IMR-90 (cell line): ENCODE data around the gene LGALS1. TPM values are rescaled to one million over a fixed set of nuclear protein-coding genes. Genes with fewer than 3 reads are reported as not detected.

Source experiments
- ATAC-seq: fragments of 200-7000 bp; cut with Tn5 transposase; 2 replicates; pipeline ENCODE4 v1.9.1; 2020; ENCODE audit warnings: low read depth, mild to moderate bottlenecking, moderate library complexity
- BruUV-seq: library from RNA; stranded (reverse); fragments of 400-500 nt; replicated peaks from 2 replicates; lab custom pipeline; 2021; lab: Mats Ljungman, UMichigan
- CTCF ChIA-PET: fragments of 300-600 bp; formaldehyde crosslinking; extraction: SDS; loops from one replicate; lab custom pipeline; 2021; ENCODE audit warnings: antibody characterized with exemption; lab: Yijun Ruan, JAX
- POLR2A ChIA-PET: fragments of 300-600 bp; sonication (Branson Sonifier 250); formaldehyde crosslinking; loops from one replicate; lab custom pipeline; 2022; ENCODE audit warnings: antibody characterized with exemption; ENCODE audit not compliant: unreplicated experiment; lab: Charles Lee
- DNase-seq: peaks from one replicate; pipeline ENCODE4 v3.0.0; 2013
- H2AFZ ChIP-seq: replicated peaks from 2 replicates; pipeline ENCODE3; 2013; ENCODE audit warnings: low read length, mild to moderate bottlenecking; ENCODE audit not compliant: poor library complexity
- H2AK5ac ChIP-seq: 2 replicates; pipeline ENCODE4 v1.6.1; 2013; ENCODE audit warnings: low read depth, low read length, inconsistent platforms
- H2AK9ac ChIP-seq: replicated peaks from 2 replicates; pipeline ENCODE3; 2013; ENCODE audit warnings: mild to moderate bottlenecking, low read depth, low read length, moderate library complexity; ENCODE audit not compliant: poor library complexity
- H2BK120ac ChIP-seq: 2 replicates; pipeline ENCODE4 v1.6.1; 2013; ENCODE audit warnings: low read depth, low read length, inconsistent platforms
- H2BK15ac ChIP-seq: 3 replicates; pipeline ENCODE4 v1.6.1; 2013; ENCODE audit warnings: low read depth, low read length, inconsistent platforms
- H2BK20ac ChIP-seq: 2 replicates; pipeline ENCODE4 v1.6.1; 2013; ENCODE audit warnings: low read depth, mild to moderate bottlenecking, inconsistent platforms, low read length, moderate library complexity
- H2BK5ac ChIP-seq: 2 replicates; pipeline ENCODE4 v1.6.1; 2013; ENCODE audit warnings: mild to moderate bottlenecking, low read depth, low read length, inconsistent platforms; ENCODE audit not compliant: poor library complexity, severe bottlenecking
- H3K14ac ChIP-seq: replicated peaks from 2 replicates; pipeline ENCODE4 v1.6.1; 2013; ENCODE audit warnings: low read depth, low read length, inconsistent platforms
- H3K18ac ChIP-seq: 2 replicates; pipeline ENCODE4 v1.6.1; 2013; ENCODE audit warnings: low read depth, low read length, control low read depth
- H3K23ac ChIP-seq: 2 replicates; pipeline ENCODE4 v1.6.1; 2013; ENCODE audit warnings: low read depth, low read length, inconsistent platforms
- H3K27ac ChIP-seq: 2 replicates; pipeline ENCODE4 v1.5.1; 2013; ENCODE audit warnings: mild to moderate bottlenecking, control low read depth, low read length; ENCODE audit not compliant: insufficient read depth
- H3K27me3 ChIP-seq: 2 replicates; pipeline ENCODE4 v1.6.1; 2013; ENCODE audit warnings: low read length; ENCODE audit not compliant: control insufficient read depth, insufficient read depth
- H3K36me3 ChIP-seq: 2 replicates; pipeline ENCODE4 v1.6.1; 2013; ENCODE audit warnings: low read length, mixed read lengths; ENCODE audit not compliant: control insufficient read depth, insufficient read depth
- H3K4ac ChIP-seq: 2 replicates; pipeline ENCODE4 v1.6.1; 2013; ENCODE audit warnings: low read depth, low read length, inconsistent platforms
- H3K4me1 ChIP-seq: 2 replicates; pipeline ENCODE4 v1.6.1; 2013; ENCODE audit warnings: low read length, mixed read lengths; ENCODE audit not compliant: control insufficient read depth, insufficient read depth
- H3K4me2 ChIP-seq: 2 replicates; pipeline ENCODE4 v1.6.1; 2013; ENCODE audit warnings: low read depth, mild to moderate bottlenecking, control low read depth, low read length, moderate library complexity
- H3K4me3 ChIP-seq: 2 replicates; pipeline ENCODE4 v1.5.1; 2013; ENCODE audit warnings: low read depth, mild to moderate bottlenecking, control low read depth, low read length, moderate library complexity; ENCODE audit not compliant: insufficient read depth
- H3K56ac ChIP-seq: 2 replicates; pipeline ENCODE4 v1.6.1; 2013; ENCODE audit warnings: low read length, inconsistent platforms; ENCODE audit not compliant: insufficient read depth; ENCODE audit errors: extremely low read depth
- H3K79me1 ChIP-seq, 2 experiments: 2 replicates each; pipeline ENCODE4 v1.6.1; 2013; ENCODE audit warnings: low read length in 2 of 2, inconsistent platforms in 1 of 2, low read depth in 1 of 2
- H3K9ac ChIP-seq: 2 replicates; pipeline ENCODE4 v1.6.1; 2013; ENCODE audit warnings: low read depth, low read length, control low read depth
- H3K9me1 ChIP-seq: 2 replicates; pipeline ENCODE4 v1.6.1; 2013; ENCODE audit warnings: low read length, inconsistent platforms; ENCODE audit not compliant: insufficient read depth
- H3K9me3 ChIP-seq: 2 replicates; pipeline ENCODE4 v1.6.1; 2013; ENCODE audit warnings: low read length; ENCODE audit not compliant: control insufficient read depth, insufficient read depth
- H4K20me1 ChIP-seq: 2 replicates; pipeline ENCODE4 v1.6.1; 2013; ENCODE audit warnings: low read length, inconsistent platforms; ENCODE audit not compliant: insufficient read depth
- H4K5ac ChIP-seq: 2 replicates; pipeline ENCODE4 v1.6.1; 2013; ENCODE audit warnings: mild to moderate bottlenecking, low read depth, low read length, control low read depth
- H4K8ac ChIP-seq, 2 experiments: 2 replicates each; pipeline ENCODE4 v1.6.1; 2013; ENCODE audit warnings: low read depth in 2 of 2, low read length in 2 of 2, control low read depth in 1 of 2, inconsistent platforms in 1 of 2
- H4K91ac ChIP-seq: 2 replicates; pipeline ENCODE4 v1.6.1; 2013; ENCODE audit warnings: low read depth, low read length, inconsistent platforms; ENCODE audit not compliant: insufficient read depth
- CEBPB ChIP-seq: IDR thresholded peaks from 2 replicates; pipeline ENCODE4 v1.6.1; 2012; ENCODE audit warnings: low read depth, low read length, improper control_type of control experiment
- WGBS, 2 experiments: methylation state at CpG; one replicate each; pipeline versions ENCODE4 v1.1.5 to v1.1.7; 2013; ENCODE audit warnings: missing lambda C conversion rate in 2 of 2; ENCODE audit not compliant: insufficient read length in 1 of 2; ENCODE audit errors: extremely low coverage in 2 of 2; 5-methylcytosine and 5-hydroxymethylcytosine counted together
- dilution Hi-C: fragments of 300-500 bp; cut with HindIII; formaldehyde crosslinking; loops from one replicate; pipeline ENCODE4 v1.14.3; 2018; ENCODE audit warnings: low sequenced_read_pairs; ENCODE audit not compliant: unreplicated experiment
- in situ Hi-C: fragments of 300-500 bp; cut with MboI; formaldehyde crosslinking; loops from 3 replicates; pipeline ENCODE4 v1.14.3; 2019; ENCODE audit warnings: low sequenced_read_pairs, inconsistent platforms, mixed read lengths
- intact Hi-C: fragments of 100-400 bp; cut with micrococcal nuclease; formaldehyde crosslinking; loops from 2 replicates; pipeline ENCODE4 v1.10.0; 2022
- polyA plus RNA-seq, 3 experiments: library from polyadenylated mRNA; depleted of rRNA; stranded (reverse); fragments of >200 nt; gene quantifications; 2 replicates each; pipeline ENCODE4 v1.2.3, GENCODE V29; 2012; ENCODE audit warnings: low replicate concordance in 1 of 3
- total RNA-seq: library from RNA; depleted of rRNA; stranded (reverse); fragments of >200 nt; gene quantifications from 2 replicates; pipeline ENCODE4 v1.2.3, GENCODE V29; 2012

The LGALS1 gene
- total and polyA plus RNA-seq, 2 of the 4 experiments (the other 2 are of a cell fraction): 11,896 to 15,383 TPM

DNA sequence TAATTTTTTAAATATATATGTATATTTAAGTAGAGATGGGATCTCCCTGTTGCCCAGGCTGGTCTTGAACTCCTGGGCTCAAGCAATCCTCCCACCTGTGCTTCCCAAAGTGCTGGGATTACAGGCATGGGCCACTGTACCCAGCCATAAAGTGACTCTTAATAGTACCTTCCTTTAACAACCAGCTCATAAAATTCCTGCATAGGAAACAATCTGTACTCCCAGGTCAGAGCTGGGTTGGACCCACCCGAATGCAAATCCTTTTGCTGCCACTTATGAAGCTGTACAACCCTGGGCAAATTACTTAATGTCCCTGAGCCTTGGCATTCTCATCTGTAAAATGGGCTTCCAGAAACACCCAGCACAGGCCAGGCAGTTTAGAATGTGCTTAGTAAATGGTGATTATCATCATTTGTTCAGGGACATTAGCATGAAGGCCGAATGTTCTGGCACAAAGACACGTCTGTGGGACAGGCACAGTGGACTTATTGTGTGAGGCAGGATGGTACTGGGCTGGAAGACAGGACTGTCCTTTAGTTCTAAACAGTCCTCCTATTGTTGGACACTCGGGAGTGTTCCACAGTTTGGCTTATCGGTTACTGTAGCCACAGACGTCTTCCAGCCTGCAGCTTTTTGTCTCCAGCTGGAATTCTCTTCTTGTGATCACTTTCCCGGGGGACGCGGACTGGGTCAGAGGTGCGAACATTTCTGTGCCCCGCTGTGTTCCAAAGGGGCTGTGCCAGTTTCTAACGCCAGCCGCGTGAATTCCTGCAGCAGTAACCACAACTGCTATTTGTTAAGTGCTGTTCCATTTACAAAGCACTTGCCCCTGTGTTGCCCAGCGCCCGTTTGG is 11.0 kb upstream of the LGALS1 start:
- dilution Hi-C loops: no loop called here
- 77% methylated on average over 8 of the region's 16 CpGs; no CpG with 5 or more reads in 1 of the 2 experiments for WGBS, 2 experiments

More for the DNA sequence above, 11.0 kb upstream of the LGALS1 start:
- Histone ChIP-seq H3K4me2 (no peak overlapping the region), H2AFZ (no peak overlapping the region), H3K18ac (no peak overlapping the region), H2BK120ac (no peak overlapping the region), H3K27me3 (no peaks in the 10 kb centered on the region), H2BK20ac (0 out of 2 replicates have a peak overlapping the region, but pooled peaks have one; percentile 28), H3K14ac (no peak overlapping the region), H4K20me1 (peaks cover 28% of the 10 kb centered on the region), H2BK5ac (no peak overlapping the region), H3K4me3 (no peak overlapping the region), H2BK15ac (no peak overlapping the region), H3K9me1 (peaks cover 10% of the 10 kb centered on the region), H3K36me3 (peaks cover 14% of the 10 kb centered on the region), H3K4ac (peak overlapping the region; percentile 53; the same call in 1 of the 2 replicates), H3K27ac (no peak overlapping the region), H4K5ac (no peak overlapping the region), H3K9ac (no peak overlapping the region), H3K23ac (peak overlapping the region; percentile 33; the same call in 1 of the 2 replicates), H3K4me1 (peaks cover 26% of the 10 kb centered on the region), H3K9me3 (no peaks in the 10 kb centered on the region), H4K8ac (peak overlapping the region in 1 of 2 experiments; percentile 54; a peak in 1 of 4 replicates), H3K79me1 (peaks cover 44 to 91% of the 10 kb centered on the region in 2 experiments), H2AK5ac (peak overlapping the region; percentile 57; the same call in 1 of the 2 replicates), H2AK9ac (peak overlapping the region; percentile 7), H3K56ac (no peak overlapping the region), H4K91ac (no peak overlapping the region; the same call in 1 of the 2 replicates)
- CTCF ChIA-PET: interaction anchor here (1.7 kb wide), 1 partner anchor 21 kb away, joined by 5 read pairs; no protein-coding TSS in a partner anchor
- in situ Hi-C loops (no loop called here), intact Hi-C loops (no loop called here)
- no TSS peak for BruUV-seq
- TF ChIP-seq CEBPB: no peak
- ATAC-seq (no peak), DNase-seq (no peak)
- POLR2A ChIA-PET: interaction anchor here (0.8 to 1.0 kb wide), 2 partner anchors 21 to 30 kb away, joined by 3 read pairs; no protein-coding TSS in a partner anchor
